GM12878 (cell line): ENCODE measurements around the gene CYB5D1. TPM values are rescaled to one million over a fixed set of nuclear protein-coding genes. Genes with fewer than 3 reads are reported as not detected.

ENCODE experiments used
- ATAC-seq: fragments of 200-7000 bp; cut with Tn5 transposase; 3 replicates; pipeline ENCODE4 v1.9.1; 2020; ENCODE audit warnings: mild to moderate bottlenecking, moderate library complexity
- BruUV-seq: library from RNA; stranded (reverse); fragments of 400-500 nt; replicated peaks from 2 replicates; lab custom pipeline; 2021; lab: Mats Ljungman, UMichigan
- CTCF ChIA-PET: fragments of 300-600 bp; sonication (Branson Sonifier 250); formaldehyde crosslinking; extraction: SDS; loops from one replicate; lab custom pipeline; 2021; ENCODE audit warnings: inconsistent platforms; lab: Yijun Ruan, JAX
- POLR2A ChIA-PET: fragments of 350-600 bp; formaldehyde crosslinking; extraction: SDS; loops from one replicate; lab custom pipeline; 2021; ENCODE audit warnings: inconsistent platforms; lab: Charles Lee
- RAD21 ChIA-PET: fragments of 300-600 bp; sonication (Branson Sonifier 250); formaldehyde crosslinking; loops from one replicate; lab custom pipeline; 2023; ENCODE audit warnings: antibody characterized with exemption; ENCODE audit not compliant: unreplicated experiment; lab: Charles Lee
- SMC1A ChIA-PET: fragments of 300-600 bp; sonication (Branson Sonifier 250); formaldehyde crosslinking; loops from one replicate; lab custom pipeline; 2023; ENCODE audit not compliant: unreplicated experiment, uncharacterized antibody; lab: Charles Lee
- DNase-seq: peaks from one replicate; pipeline ENCODE4 v3.0.0-alpha.2; 2011; ENCODE audit warnings: low read depth, low spot score
- FAIRE-seq: peaks from 3 replicates; lab custom pipeline; 2011; peaks lifted over from hg19 to GRCh38; lab: Jason Lieb, UNC
- H2AFZ ChIP-seq: 2 replicates; pipeline ENCODE4 v1.6.0; 2011; ENCODE audit warnings: low read depth, low read length, control low read depth; ENCODE audit not compliant: control insufficient read depth
- H3K27ac ChIP-seq: 2 replicates; pipeline ENCODE4 v1.5.1; 2011; ENCODE audit warnings: control low read depth; ENCODE audit not compliant: control insufficient read depth, insufficient read depth
- H3K27me3 ChIP-seq, 2 experiments: replicated peaks in 1 of 2; 2 replicates each; pipeline versions ENCODE4 v1.6.0 to v1.6.1; 2011; ENCODE audit warnings: low read length in 1 of 2; ENCODE audit not compliant: control insufficient read depth in 2 of 2, insufficient read depth in 2 of 2
- H3K36me3 ChIP-seq, 2 experiments: 2 replicates each; pipeline ENCODE4 v1.5.1; 2011; ENCODE audit warnings: low read length in 1 of 2; ENCODE audit not compliant: control insufficient read depth in 2 of 2, insufficient read depth in 2 of 2
- H3K4me1 ChIP-seq: 2 replicates; pipeline ENCODE4 v1.6.1; 2011; ENCODE audit warnings: mild to moderate bottlenecking, low read length, moderate library complexity, mixed read lengths; ENCODE audit not compliant: control insufficient read depth, insufficient read depth
- H3K4me2 ChIP-seq: 2 replicates; pipeline ENCODE4 v1.6.0; 2011; ENCODE audit warnings: control low read depth; ENCODE audit not compliant: control insufficient read depth, insufficient read depth
- H3K4me3 ChIP-seq: fragments of 200-600 bp; sonication (generic); 2 replicates; pipeline ENCODE4 v1.5.1; 2016
- H3K79me2 ChIP-seq: 2 replicates; pipeline ENCODE4 v1.6.0; 2011; ENCODE audit warnings: low read length; ENCODE audit not compliant: control insufficient read depth, insufficient read depth
- H3K9ac ChIP-seq: 2 replicates; pipeline ENCODE4 v1.8.0; 2011; ENCODE audit warnings: low read length, control low read depth, mixed read lengths; ENCODE audit not compliant: control insufficient read depth, insufficient read depth
- H3K9me3 ChIP-seq: replicated peaks from 3 replicates; pipeline ENCODE4 v1.5.1; 2011; ENCODE audit warnings: mild to moderate bottlenecking, low read length; ENCODE audit not compliant: control insufficient read depth, insufficient read depth
- H4K20me1 ChIP-seq: 2 replicates; pipeline ENCODE4 v1.6.0; 2011; ENCODE audit not compliant: control insufficient read depth, insufficient read depth
- CBX5 ChIP-seq: sonication (generic); IDR thresholded peaks from 2 replicates; pipeline ENCODE4 v1.6.1; 2016; ENCODE audit warnings: low read depth, moderate library complexity, mild to moderate bottlenecking, inconsistent platforms
- EED ChIP-seq: sonication (generic); IDR thresholded peaks from 2 replicates; pipeline ENCODE4 v1.6.1; 2016; ENCODE audit warnings: antibody characterized with exemption, low read depth
- HCFC1 ChIP-seq: fragments of 150-350 bp; IDR thresholded peaks from 2 replicates; pipeline ENCODE4 v1.6.1; 2014; ENCODE audit warnings: low read length
- HDGF ChIP-seq: fragments of 450-650 bp; IDR thresholded peaks from 2 replicates; pipeline ENCODE4 v1.6.1; 2016; ENCODE audit warnings: antibody characterized with exemption
- IKZF1 ChIP-seq: fragments of 450-650 bp; conservative IDR thresholded peaks from 2 replicates; pipeline ENCODE4 v1.6.1; 2017; ENCODE audit warnings: antibody characterized with exemption, mild to moderate bottlenecking
- LARP7 ChIP-seq: fragments of 450-650 bp; IDR thresholded peaks from 2 replicates; pipeline ENCODE4 v1.6.1; 2017; ENCODE audit warnings: mild to moderate bottlenecking
- NRF1 ChIP-seq: conservative IDR thresholded peaks from 2 replicates; pipeline ENCODE4 v1.6.1; 2011; ENCODE audit warnings: mild to moderate bottlenecking, low read depth, low read length, improper control_type of control experiment
- RBBP5 ChIP-seq: fragments of 200-600 bp; sonication (generic); conservative IDR thresholded peaks from 2 replicates; pipeline ENCODE4 v1.6.1; 2016
- RELB ChIP-seq: fragments of 450-650 bp; IDR thresholded peaks from 2 replicates; pipeline ENCODE4 v1.6.1; 2017; ENCODE audit warnings: low read depth, mild to moderate bottlenecking, moderate library complexity
- RUNX3 ChIP-seq: IDR thresholded peaks from 2 replicates; pipeline ENCODE4 v1.6.1; 2012; ENCODE audit warnings: low read length, inconsistent platforms
- SIN3A ChIP-seq: IDR thresholded peaks from 2 replicates; pipeline ENCODE4 v1.6.1; 2012; ENCODE audit warnings: low read depth, low read length, improper control_type of control experiment
- SP1 ChIP-seq: IDR thresholded peaks from one replicate; pipeline ENCODE4 v1.6.1; 2011; ENCODE audit warnings: low read depth, low read length
- STAT1 ChIP-seq: fragments of 450-650 bp; conservative IDR thresholded peaks from 2 replicates; pipeline ENCODE4 v1.6.1; 2014; ENCODE audit warnings: antibody characterized with exemption, mild to moderate bottlenecking
- ZZZ3 ChIP-seq: IDR thresholded peaks from 2 replicates; pipeline ENCODE4 v1.6.1; 2011; ENCODE audit warnings: low read depth; ENCODE audit not compliant: control insufficient read depth, insufficient read length
- WGBS: methylation state at CpG from one replicate; pipeline ENCODE4 v1.1.6; 2016; ENCODE audit warnings: low lambda C conversion rate; ENCODE audit not compliant: insufficient replicate concordance, insufficient coverage; ENCODE audit errors: missing lambda C conversion rate; 5-methylcytosine and 5-hydroxymethylcytosine counted together
- in situ Hi-C: fragments of 300-500 bp; cut with MboI; formaldehyde crosslinking; loops from 9 replicates; pipeline ENCODE4 v1.14.3; 2018; ENCODE audit warnings: mixed read lengths
- intact Hi-C: fragments of 100-400 bp; cut with micrococcal nuclease; formaldehyde crosslinking; loops from one replicate; pipeline ENCODE4 v1.14.2; 2022; ENCODE audit not compliant: unreplicated experiment
- polyA plus RNA-seq, 11 experiments: library from polyadenylated mRNA; depleted of rRNA in 4 of 11; unstranded in 6 of 11; stranded (reverse) in 5 of 11; fragments of >200 nt; fragmentation: Nextera tagmentation in 4 of 11; fragmentation: Illumina TruSeq in 1 of 11; extraction: Ambion mirVana in 4 of 11; extraction: Trizol in 1 of 11; gene quantifications; 1 replicate in 1 of 11; 2 replicates in 10 of 11; pipeline versions ENCODE4 v1.2.1 to v1.2.3, GENCODE V29; 2011 to 2016; ENCODE audit warnings: inconsistent platforms in 2 of 11, missing spikeins in 2 of 11, low read depth in 1 of 11
- total RNA-seq, 4 experiments: library from RNA; depleted of rRNA in 3 of 4; stranded (reverse); fragments of >200 nt in 3 of 4; fragmentation: Illumina TruSeq in 1 of 4; extraction: Trizol in 1 of 4; gene quantifications; 2 replicates each; pipeline versions ENCODE4 v1.2.1 to v1.2.3, GENCODE V29; 2013 to 2021
- TF ChIP-seq, protein P1 (sequence below): fragments of 450-650 bp; IDR thresholded peaks from 2 replicates; pipeline ENCODE4 v1.6.1; 2016; ENCODE audit warnings: mild to moderate bottlenecking
- TF ChIP-seq, protein P2 (sequence below): fragments of 450-650 bp; formaldehyde crosslinking; IDR thresholded peaks from 2 replicates; pipeline ENCODE4 v1.4.0; 2020; ENCODE audit warnings: mild to moderate bottlenecking, moderate library complexity

The CYB5D1 gene
- total and polyA plus RNA-seq, 10 of the 15 experiments (the other 5 are each of a cell fraction or from before 2014, with no cell fraction given): 1.6 to 8.7 (median 6.4) TPM

GRCh38 chr17:7887482-7888183 is 29.8 kb downstream of the CYB5D1 start (continued):
- TF ChIP-seq IKZF1 (peak; percentile 72), NRF1 (peak; percentile 72)
- TF ChIP-seq, all 136 proteins: peak for 16

- no peaks in the 10 kb centered on the region for H3K27me3 ChIP-seq
- FAIRE-seq (no peak), DNase-seq (no peak), ATAC-seq (no peak)
- 60% methylated on average over 18 of the region's 18 CpGs for WGBS
- ChIA-PET POLR2A (no interaction called here), SMC1A (no interaction called here), CTCF (interaction anchor here (1.5 kb wide), 2 partner anchors 17 to 25 kb away, joined by 3 read pairs; no protein-coding TSS in a partner anchor), RAD21 (no interaction called here)
- H3K4me2 ChIP-seq: peak within 1 kb of the TSS; percentile 84
- H3K4me3 ChIP-seq: peak within 1 kb of the TSS; percentile 88
- H3K4me1 ChIP-seq: peaks cover 6% of the 10 kb centered on the region
- BruUV-seq: no TSS peak
- peaks cover 7 to 8% of the 10 kb centered on the region in 2 experiments; a peak in 3 of 4 replicates for H3K36me3 ChIP-seq
- H3K9me3 ChIP-seq: no peaks in the 10 kb centered on the region
- peak within 1 kb of the TSS; percentile 76 for H2AFZ ChIP-seq
- H3K79me2 ChIP-seq: peaks cover 45% of the 10 kb centered on the region
- no peaks in the 10 kb centered on the region for H4K20me1 ChIP-seq
- in situ Hi-C loops: no loop called here
- intact Hi-C loops: no loop called here
- H3K27ac ChIP-seq: peak within 1 kb of the TSS; percentile 74
- H3K9ac ChIP-seq: peak within 1 kb of the TSS; percentile 52
- no peak for TF ChIP-seq RUNX3
- TF ChIP-seq SIN3A: no peak
- TF ChIP-seq HCFC1: peak; percentile 9; the same call in 1 of the 2 replicates
- no peak for TF ChIP-seq RELB
- no peak for TF ChIP-seq CBX5
- no peak for TF ChIP-seq ZZZ3
- TF ChIP-seq STAT1: no peak
- TF ChIP-seq, protein P1, sequence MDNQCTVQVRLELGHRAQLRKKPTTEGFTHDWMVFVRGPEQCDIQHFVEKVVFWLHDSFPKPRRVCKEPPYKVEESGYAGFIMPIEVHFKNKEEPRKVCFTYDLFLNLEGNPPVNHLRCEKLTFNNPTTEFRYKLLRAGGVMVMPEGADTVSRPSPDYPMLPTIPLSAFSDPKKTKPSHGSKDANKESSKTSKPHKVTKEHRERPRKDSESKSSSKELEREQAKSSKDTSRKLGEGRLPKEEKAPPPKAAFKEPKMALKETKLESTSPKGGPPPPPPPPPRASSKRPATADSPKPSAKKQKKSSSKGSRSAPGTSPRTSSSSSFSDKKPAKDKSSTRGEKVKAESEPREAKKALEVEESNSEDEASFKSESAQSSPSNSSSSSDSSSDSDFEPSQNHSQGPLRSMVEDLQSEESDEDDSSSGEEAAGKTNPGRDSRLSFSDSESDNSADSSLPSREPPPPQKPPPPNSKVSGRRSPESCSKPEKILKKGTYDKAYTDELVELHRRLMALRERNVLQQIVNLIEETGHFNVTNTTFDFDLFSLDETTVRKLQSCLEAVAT: 0 out of 2 replicates have a peak, but pooled peaks have one; percentile 16
- TF ChIP-seq LARP7: no peak
- TF ChIP-seq EED: no peak
- TF ChIP-seq SP1: no peak
- no peak for TF ChIP-seq HDGF
- 0 out of 2 replicates have a peak, but pooled peaks have one; percentile 7 for TF ChIP-seq IKZF1
- TF ChIP-seq RBBP5: no peak
- TF ChIP-seq, protein P2, sequence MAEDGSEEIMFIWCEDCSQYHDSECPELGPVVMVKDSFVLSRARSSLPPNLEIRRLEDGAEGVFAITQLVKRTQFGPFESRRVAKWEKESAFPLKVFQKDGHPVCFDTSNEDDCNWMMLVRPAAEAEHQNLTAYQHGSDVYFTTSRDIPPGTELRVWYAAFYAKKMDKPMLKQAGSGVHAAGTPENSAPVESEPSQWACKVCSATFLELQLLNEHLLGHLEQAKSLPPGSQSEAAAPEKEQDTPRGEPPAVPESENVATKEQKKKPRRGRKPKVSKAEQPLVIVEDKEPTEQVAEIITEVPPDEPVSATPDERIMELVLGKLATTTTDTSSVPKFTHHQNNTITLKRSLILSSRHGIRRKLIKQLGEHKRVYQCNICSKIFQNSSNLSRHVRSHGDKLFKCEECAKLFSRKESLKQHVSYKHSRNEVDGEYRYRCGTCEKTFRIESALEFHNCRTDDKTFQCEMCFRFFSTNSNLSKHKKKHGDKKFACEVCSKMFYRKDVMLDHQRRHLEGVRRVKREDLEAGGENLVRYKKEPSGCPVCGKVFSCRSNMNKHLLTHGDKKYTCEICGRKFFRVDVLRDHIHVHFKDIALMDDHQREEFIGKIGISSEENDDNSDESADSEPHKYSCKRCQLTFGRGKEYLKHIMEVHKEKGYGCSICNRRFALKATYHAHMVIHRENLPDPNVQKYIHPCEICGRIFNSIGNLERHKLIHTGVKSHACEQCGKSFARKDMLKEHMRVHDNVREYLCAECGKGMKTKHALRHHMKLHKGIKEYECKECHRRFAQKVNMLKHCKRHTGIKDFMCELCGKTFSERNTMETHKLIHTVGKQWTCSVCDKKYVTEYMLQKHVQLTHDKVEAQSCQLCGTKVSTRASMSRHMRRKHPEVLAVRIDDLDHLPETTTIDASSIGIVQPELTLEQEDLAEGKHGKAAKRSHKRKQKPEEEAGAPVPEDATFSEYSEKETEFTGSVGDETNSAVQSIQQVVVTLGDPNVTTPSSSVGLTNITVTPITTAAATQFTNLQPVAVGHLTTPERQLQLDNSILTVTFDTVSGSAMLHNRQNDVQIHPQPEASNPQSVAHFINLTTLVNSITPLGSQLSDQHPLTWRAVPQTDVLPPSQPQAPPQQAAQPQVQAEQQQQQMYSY (CRISPR knock-in tag): no peak
Measured at GRCh38 chr17:7888184-7888920, 30.5 kb downstream of the CYB5D1 start, which contains the start of gene CHD3. Gene CHD3, plus strand, starts transcription at chr17:7888789. Its CDS starts 212 bp downstream, at chr17:7889001.
